ENCODE data around the gene C1orf146.
"Not testable (repeated sequence)": the region's sequence is repeated elsewhere in the genome, so short reads cannot be mapped to it uniquely, and the experiment has no call there.

C1orf146 gene

DNA sequence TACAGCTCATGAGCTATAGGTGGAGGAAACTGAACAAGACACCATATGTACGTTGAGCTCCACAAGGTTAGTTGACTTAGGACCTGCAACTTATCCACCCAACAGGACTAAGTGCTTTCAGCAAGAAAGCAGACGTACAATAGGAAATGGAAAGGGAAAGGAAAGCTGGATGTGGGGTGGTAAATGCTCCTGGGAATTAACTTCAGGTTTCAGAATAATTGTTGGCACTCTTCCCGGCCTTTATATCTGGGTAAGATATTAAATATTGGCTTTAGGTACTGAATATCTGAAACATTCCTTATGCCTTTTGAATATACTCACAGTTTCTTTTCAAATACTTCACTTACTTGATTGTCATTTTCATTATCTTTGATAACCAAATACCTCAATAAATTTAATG lies 44.8 kb downstream of the C1orf146 start:
- Histone ChIP-seq H3K4me3 (ENCODE audit: control insufficient read depth in 1 of 7, extremely low read depth in 1 of 7, insufficient read depth in 4 of 7, low read depth in 2 of 7, low read length in 6 of 7) (no peak overlapping the region), H3K36me3 (ENCODE audit: control insufficient read depth in 4 of 4, insufficient read depth in 4 of 4, low read length in 3 of 4) (peaks cover 11 to 52% (median 26%) of the 10 kb centered on the region in 4 experiments), H3K27me3 (replicated peaks in 2 of 5; ENCODE audit: control insufficient read depth in 4 of 5, insufficient read depth in 5 of 5, low read length in 4 of 5) (no peaks in the 10 kb centered on the region), H3K9me3 (ENCODE audit: control extremely low read depth in 1 of 5, control insufficient read depth in 4 of 5, insufficient read depth in 2 of 5, low read depth in 1 of 5, low read length in 4 of 5) (no peaks in the 10 kb centered on the region), H3K27ac (ENCODE audit: insufficient read depth in 1 of 2, low read depth in 1 of 2, low read length in 2 of 2, poor library complexity in 1 of 2, severe bottlenecking in 2 of 2) (no peak overlapping the region), H3K4me1 (ENCODE audit: control extremely low read depth in 1 of 4, control insufficient read depth in 4 of 4, insufficient read depth in 4 of 4, low read length in 3 of 4) (no peaks in the 10 kb centered on the region)
- POLR2A ChIA-PET, result no interaction called here
- DNase-seq, result no peak
- CTCF ChIA-PET, result interaction anchor here (1.4 kb wide), 1 partner anchor 11 kb away, joined by 4 read pairs; no protein-coding TSS in a partner anchor
- WGBS (ENCODE audit: insufficient coverage), result no CpG with 5 or more reads among the region's 3 CpGs

DNA sequence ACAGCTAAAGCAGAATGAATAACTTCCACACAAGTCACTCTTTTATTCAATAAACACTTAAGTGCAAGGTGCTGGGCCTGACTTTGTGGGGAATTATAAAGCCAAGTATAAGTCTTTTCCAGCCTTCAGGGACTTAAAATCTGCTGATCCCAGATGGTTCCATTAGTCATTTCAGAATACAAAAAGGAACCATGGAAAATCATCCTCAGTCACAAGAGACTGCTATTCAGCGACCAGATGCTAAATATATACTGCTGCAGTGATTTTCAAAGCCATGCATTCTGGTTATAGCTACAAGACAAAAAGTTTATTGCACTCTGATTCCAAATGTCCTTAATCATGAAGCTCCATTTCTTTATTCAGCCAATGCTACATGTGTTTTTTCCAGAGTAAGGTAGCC lies 55.3 kb downstream of the C1orf146 start:
- CTCF ChIA-PET, result interaction anchor here (1.1 to 1.6 kb wide), 3 partner anchors 10 to 17 kb away, joined by 3 to 5 read pairs (median 4); no protein-coding TSS in a partner anchor
- WGBS (ENCODE audit: insufficient coverage), result no CpG with 5 or more reads among the region's 1 CpG

DNA sequence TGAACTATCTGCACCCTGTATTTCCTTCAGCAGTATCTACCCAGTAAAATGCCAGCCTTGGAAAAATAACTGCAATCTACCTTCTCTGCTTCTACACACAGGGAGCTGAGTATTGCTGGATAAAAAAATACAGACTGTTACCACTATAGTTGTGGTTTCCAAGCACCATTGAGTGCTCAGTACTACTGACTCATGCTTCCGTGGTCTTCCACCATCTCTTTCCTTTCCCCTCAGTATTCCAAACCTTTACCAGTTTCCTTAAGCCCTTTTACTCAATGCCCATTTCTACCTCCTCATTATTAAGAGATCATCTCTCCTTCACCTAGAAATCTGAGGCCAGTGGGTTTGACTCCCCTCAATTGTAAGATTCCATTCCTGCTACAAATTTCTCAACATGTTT lies 57.2 kb downstream of the C1orf146 start:
- H3K27me3 ChIP-seq (replicated peaks in 2 of 5; ENCODE audit: control insufficient read depth in 4 of 5, insufficient read depth in 5 of 5, low read length in 4 of 5), result no peaks in the 10 kb centered on the region
- no peak overlapping the region for H3K4me3 ChIP-seq (ENCODE audit: control insufficient read depth in 1 of 7, extremely low read depth in 1 of 7, insufficient read depth in 4 of 7, low read depth in 2 of 7, low read length in 6 of 7)
- POLR2A ChIA-PET, result no interaction called here
- no peak overlapping the region for H3K27ac ChIP-seq (ENCODE audit: insufficient read depth in 1 of 2, low read depth in 1 of 2, low read length in 2 of 2, poor library complexity in 1 of 2, severe bottlenecking in 2 of 2)
- CTCF ChIA-PET, result no interaction called here
- no peaks in the 10 kb centered on the region for H3K4me1 ChIP-seq (ENCODE audit: control extremely low read depth in 1 of 4, control insufficient read depth in 4 of 4, insufficient read depth in 4 of 4, low read length in 3 of 4)
- peaks cover 1 to 24% (median 8%) of the 10 kb centered on the region in 5 experiments for H3K9me3 ChIP-seq (ENCODE audit: control extremely low read depth in 1 of 5, control insufficient read depth in 4 of 5, insufficient read depth in 2 of 5, low read depth in 1 of 5, low read length in 4 of 5)
- 100% methylated on average over 1 of the region's 1 CpG for whole genome bisulfite sequencing (ENCODE audit: insufficient coverage)
- H3K36me3 ChIP-seq (ENCODE audit: control insufficient read depth in 4 of 4, insufficient read depth in 4 of 4, low read length in 3 of 4), result peaks cover 12 to 82% (median 59%) of the 10 kb centered on the region in 4 experiments
- DNase-seq, result no peak

More for the DNA sequence above, 55.3 kb downstream of the C1orf146 start:
- no peak for DNase-seq
- Histone ChIP-seq H3K27me3 (replicated peaks in 2 of 5; ENCODE audit: control insufficient read depth in 4 of 5, insufficient read depth in 5 of 5, low read length in 4 of 5) (no peaks in the 10 kb centered on the region), H3K27ac (ENCODE audit: insufficient read depth in 1 of 2, low read depth in 1 of 2, low read length in 2 of 2, poor library complexity in 1 of 2, severe bottlenecking in 2 of 2) (no peak overlapping the region), H3K9me3 (ENCODE audit: control extremely low read depth in 1 of 5, control insufficient read depth in 4 of 5, insufficient read depth in 2 of 5, low read depth in 1 of 5, low read length in 4 of 5) (peaks cover 1 to 24% (median 8%) of the 10 kb centered on the region in 5 experiments), H3K4me3 (ENCODE audit: control insufficient read depth in 1 of 7, extremely low read depth in 1 of 7, insufficient read depth in 4 of 7, low read depth in 2 of 7, low read length in 6 of 7) (no peak overlapping the region), H3K36me3 (ENCODE audit: control insufficient read depth in 4 of 4, insufficient read depth in 4 of 4, low read length in 3 of 4) (peaks cover 12 to 77% (median 58%) of the 10 kb centered on the region in 4 experiments), H3K4me1 (ENCODE audit: control extremely low read depth in 1 of 4, control insufficient read depth in 4 of 4, insufficient read depth in 4 of 4, low read length in 3 of 4) (no peaks in the 10 kb centered on the region)
- POLR2A ChIA-PET, result no interaction called here

DNA sequence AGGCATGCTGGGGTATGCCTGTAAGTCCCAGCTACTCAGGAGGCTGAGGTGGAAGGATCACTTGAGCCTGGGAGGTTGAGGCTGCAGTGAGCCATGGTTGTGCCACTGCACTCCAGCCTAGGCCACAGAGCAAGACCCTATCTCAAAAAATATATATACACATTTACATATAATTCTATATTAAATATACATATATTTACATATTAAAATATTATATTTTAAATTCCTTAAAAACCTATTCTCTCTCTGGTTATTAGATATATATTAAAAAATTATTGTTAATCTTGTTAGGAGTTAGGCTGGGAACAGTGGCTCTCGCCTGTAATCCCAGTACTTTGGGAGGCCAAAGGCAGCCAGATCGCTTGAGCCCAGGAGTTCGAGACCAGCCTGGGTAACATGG lies 58.4 kb downstream of the C1orf146 start:
- Histone ChIP-seq H3K4me3 (ENCODE audit: control insufficient read depth in 1 of 7, extremely low read depth in 1 of 7, insufficient read depth in 4 of 7, low read depth in 2 of 7, low read length in 6 of 7) (no peak overlapping the region), H3K27ac (ENCODE audit: insufficient read depth in 1 of 2, low read depth in 1 of 2, low read length in 2 of 2, poor library complexity in 1 of 2, severe bottlenecking in 2 of 2) (no peak overlapping the region), H3K27me3 (replicated peaks in 2 of 5; ENCODE audit: control insufficient read depth in 4 of 5, insufficient read depth in 5 of 5, low read length in 4 of 5) (no peaks in the 10 kb centered on the region), H3K9me3 (ENCODE audit: control extremely low read depth in 1 of 5, control insufficient read depth in 4 of 5, insufficient read depth in 2 of 5, low read depth in 1 of 5, low read length in 4 of 5) (peaks cover 1 to 24% (median 8%) of the 10 kb centered on the region in 5 experiments), H3K36me3 (ENCODE audit: control insufficient read depth in 4 of 4, insufficient read depth in 4 of 4, low read length in 3 of 4) (peaks cover 15 to 82% (median 53%) of the 10 kb centered on the region in 4 experiments), H3K4me1 (ENCODE audit: control extremely low read depth in 1 of 4, control insufficient read depth in 4 of 4, insufficient read depth in 4 of 4, low read length in 3 of 4) (no peaks in the 10 kb centered on the region)
- 94% methylated on average over 2 of the region's 3 CpGs for WGBS (ENCODE audit: insufficient coverage)
- ChIA-PET CTCF (no interaction called here), POLR2A (no interaction called here)
- no peak for DNase-seq

DNA sequence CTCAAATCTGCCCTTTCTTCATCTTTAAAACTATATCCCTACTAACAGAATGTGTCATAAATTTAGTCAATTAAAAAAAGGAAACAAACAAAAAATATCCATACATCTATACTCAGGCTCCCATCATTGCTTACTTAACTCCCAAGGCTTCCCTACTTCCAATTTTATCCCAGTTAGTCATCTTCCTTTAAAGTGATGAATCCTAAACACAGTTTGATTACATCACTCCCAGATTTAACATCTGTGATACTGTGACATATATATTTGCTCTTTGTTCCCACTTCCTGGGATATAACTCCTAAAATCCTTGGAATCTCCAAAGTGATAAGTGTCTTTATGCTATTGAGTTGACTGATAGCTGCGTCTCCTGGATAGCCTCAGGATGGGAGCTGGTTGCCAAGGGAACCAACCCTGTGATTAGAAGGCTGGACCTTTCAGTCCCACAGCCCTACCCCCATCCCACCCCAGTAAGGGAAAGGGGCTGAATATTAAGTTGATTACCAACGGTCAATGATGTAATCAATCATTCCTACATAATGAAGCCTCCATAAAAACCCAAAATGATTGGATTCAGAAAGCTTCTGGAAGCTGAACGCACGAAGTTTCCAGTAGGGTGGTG lies 59.5 kb downstream of the C1orf146 start:
- ChIA-PET CTCF (no interaction called here), POLR2A (no interaction called here)
- Histone ChIP-seq H3K27me3 (replicated peaks in 2 of 5; ENCODE audit: control insufficient read depth in 4 of 5, insufficient read depth in 5 of 5, low read length in 4 of 5) (no peaks in the 10 kb centered on the region), H3K27ac (ENCODE audit: insufficient read depth in 1 of 2, low read depth in 1 of 2, low read length in 2 of 2, poor library complexity in 1 of 2, severe bottlenecking in 2 of 2) (no peak overlapping the region), H3K36me3 (ENCODE audit: control insufficient read depth in 4 of 4, insufficient read depth in 4 of 4, low read length in 3 of 4) (peaks cover 13 to 75% (median 45%) of the 10 kb centered on the region in 4 experiments), H3K9me3 (ENCODE audit: control extremely low read depth in 1 of 5, control insufficient read depth in 4 of 5, insufficient read depth in 2 of 5, low read depth in 1 of 5, low read length in 4 of 5) (peaks cover 1 to 23% (median 8%) of the 10 kb centered on the region in 5 experiments), H3K4me1 (ENCODE audit: control extremely low read depth in 1 of 4, control insufficient read depth in 4 of 4, insufficient read depth in 4 of 4, low read length in 3 of 4) (no peaks in the 10 kb centered on the region), H3K4me3 (ENCODE audit: control insufficient read depth in 1 of 7, extremely low read depth in 1 of 7, insufficient read depth in 4 of 7, low read depth in 2 of 7, low read length in 6 of 7) (no peak overlapping the region)
- WGBS (ENCODE audit: insufficient coverage), result no CpG with 5 or more reads among the region's 4 CpGs
- no peak for DNase-seq

DNA sequence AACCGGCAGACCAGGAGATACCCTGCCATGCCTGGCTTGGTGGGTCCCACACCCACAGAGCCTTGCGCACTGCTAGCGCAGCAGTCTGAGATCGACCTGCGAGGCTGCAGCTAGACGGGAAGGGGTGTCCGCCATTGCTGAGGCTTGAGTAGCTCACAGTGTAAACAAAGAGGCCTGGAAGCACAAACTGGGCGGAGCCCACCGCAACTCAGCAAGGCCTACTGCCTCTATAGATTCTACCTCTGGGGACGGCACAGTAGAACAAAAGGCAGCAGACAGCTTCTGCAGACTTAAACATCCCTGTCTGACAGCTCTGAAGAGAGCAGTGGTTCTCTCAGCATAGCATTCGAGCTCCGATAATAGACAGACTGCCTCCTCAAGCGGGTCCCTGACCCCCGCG lies 62.1 kb downstream of the C1orf146 start:
- H3K27ac ChIP-seq (ENCODE audit: insufficient read depth in 1 of 2, low read depth in 1 of 2, low read length in 2 of 2, poor library complexity in 1 of 2, severe bottlenecking in 2 of 2); H3K9me3 ChIP-seq (ENCODE audit: control extremely low read depth in 1 of 5, control insufficient read depth in 4 of 5, insufficient read depth in 2 of 5, low read depth in 1 of 5, low read length in 4 of 5); DNase-seq; H3K4me1 ChIP-seq (ENCODE audit: control extremely low read depth in 1 of 4, control insufficient read depth in 4 of 4, insufficient read depth in 4 of 4, low read length in 3 of 4); H3K4me3 ChIP-seq (ENCODE audit: control insufficient read depth in 1 of 7, extremely low read depth in 1 of 7, insufficient read depth in 4 of 7, low read depth in 2 of 7, low read length in 6 of 7); H3K27me3 ChIP-seq (replicated peaks in 2 of 5; ENCODE audit: control insufficient read depth in 4 of 5, insufficient read depth in 5 of 5, low read length in 4 of 5): not testable (repeated sequence)
- CTCF ChIA-PET, result interaction anchor here (2.4 kb wide), 1 partner anchor 10 kb away, joined by 11 read pairs; no protein-coding TSS in a partner anchor
- POLR2A ChIA-PET, result interaction anchor here (0.7 kb wide), 1 partner anchor 743 kb away, joined by 7 read pairs; no protein-coding TSS in a partner anchor
- peaks cover 8 to 53% (median 24%) of the 10 kb centered on the region in 4 experiments for H3K36me3 ChIP-seq (ENCODE audit: control insufficient read depth in 4 of 4, insufficient read depth in 4 of 4, low read length in 3 of 4)
- 97% methylated on average over 15 of the region's 15 CpGs for WGBS (ENCODE audit: insufficient coverage)

DNA sequence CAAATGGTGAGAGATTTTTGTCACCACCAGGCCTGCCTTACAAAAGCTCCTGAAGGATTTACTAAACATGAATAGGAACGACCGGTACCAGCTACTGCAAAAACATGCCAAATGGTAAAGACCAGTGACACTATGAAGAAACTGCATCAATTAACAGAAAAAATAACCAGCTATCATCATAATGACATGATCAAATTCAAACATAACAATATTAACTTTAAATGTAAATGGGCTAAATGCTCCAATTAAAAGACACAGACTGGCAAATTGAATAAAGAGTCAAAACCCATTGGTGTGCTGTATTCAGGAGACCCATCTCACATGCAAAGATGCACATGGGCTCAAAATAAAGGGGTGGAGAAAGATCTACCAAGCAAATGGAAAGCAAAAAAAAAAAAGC lies 63.7 kb downstream of the C1orf146 start:
- CTCF ChIA-PET; H3K4me1 ChIP-seq (ENCODE audit: control extremely low read depth in 1 of 4, control insufficient read depth in 4 of 4, insufficient read depth in 4 of 4, low read length in 3 of 4); H3K4me3 ChIP-seq (ENCODE audit: control insufficient read depth in 1 of 7, extremely low read depth in 1 of 7, insufficient read depth in 4 of 7, low read depth in 2 of 7, low read length in 6 of 7); DNase-seq; POLR2A ChIA-PET; H3K27ac ChIP-seq (ENCODE audit: insufficient read depth in 1 of 2, low read depth in 1 of 2, low read length in 2 of 2, poor library complexity in 1 of 2, severe bottlenecking in 2 of 2); H3K9me3 ChIP-seq (ENCODE audit: control extremely low read depth in 1 of 5, control insufficient read depth in 4 of 5, insufficient read depth in 2 of 5, low read depth in 1 of 5, low read length in 4 of 5); H3K27me3 ChIP-seq (replicated peaks in 2 of 5; ENCODE audit: control insufficient read depth in 4 of 5, insufficient read depth in 5 of 5, low read length in 4 of 5): not testable (repeated sequence)
- 100% methylated on average over 2 of the region's 2 CpGs for WGBS (ENCODE audit: insufficient coverage)
- H3K36me3 ChIP-seq (ENCODE audit: control insufficient read depth in 4 of 4, insufficient read depth in 4 of 4, low read length in 3 of 4), result peaks cover 4 to 44% (median 20%) of the 10 kb centered on the region in 4 experiments
